OCI-LY7 (cell line): ENCODE results near the gene BACE1.

Source experiments
- CTCF ChIP-seq: fragments of 200-600 bp; sonication (generic); conservative IDR thresholded peaks from 2 replicates; pipeline ENCODE4 v1.5.1; 2014; ENCODE audit warnings: mild to moderate bottlenecking, antibody characterized with exemption, low read length, moderate library complexity, mixed read lengths
- EZH2phosphoT487 ChIP-seq: fragments of 200-600 bp; sonication (generic); IDR thresholded peaks from 2 replicates; pipeline ENCODE4 v1.6.1; 2018; ENCODE audit warnings: low read depth, borderline replicate concordance, mild to moderate bottlenecking, mixed run types, antibody characterized with exemption, low read length, moderate library complexity, mixed read lengths

GRCh38 chr11:117332843-117333242 is 16.8 kb upstream of the BACE1 start:
- TF ChIP-seq CTCF = no peak
- TF ChIP-seq EZH2phosphoT487 = no peak
